Cardiac muscle cell (in vitro differentiated cells and primary cell): Measurements from ENCODE around the gene MBNL1. TPM values are rescaled to one million over a fixed set of nuclear protein-coding genes. Genes with fewer than 3 reads are reported as not detected.

Experiments used
- DNase-seq, 2 donors: peaks; one replicate each; pipeline versions ENCODE4 v3.0.0 to v3.0.0-alpha.2; 2010 to 2017; ENCODE audit warnings: low read depth in 1 of 2, low spot score in 1 of 2
- H3K27ac ChIP-seq: fragments of 200-600 bp; sonication (generic); 2 replicates; pipeline ENCODE4 v1.5.1; 2016
- H3K27me3 ChIP-seq: fragments of 200-600 bp; sonication (generic); 2 replicates; pipeline ENCODE4 v1.6.0; 2016; ENCODE audit warnings: control low read depth
- H3K36me3 ChIP-seq: fragments of 200-600 bp; sonication (generic); 2 replicates; pipeline ENCODE4 v1.5.1; 2016; ENCODE audit warnings: control low read depth
- H3K4me1 ChIP-seq: fragments of 200-600 bp; sonication (generic); 2 replicates; pipeline ENCODE4 v1.8.1; 2017; ENCODE audit warnings: low read depth, mild to moderate bottlenecking, mixed run types
- H3K4me3 ChIP-seq: fragments of 200-600 bp; sonication (generic); 2 replicates; pipeline ENCODE4 v1.5.1; 2016; ENCODE audit warnings: mild to moderate bottlenecking
- H3K9me3 ChIP-seq: fragments of 200-600 bp; sonication (generic); 2 replicates; pipeline ENCODE4 v1.5.1; 2017; ENCODE audit warnings: low read depth, mild to moderate bottlenecking, control low read depth
- CTCF ChIP-seq: IDR thresholded peaks from 2 replicates; pipeline ENCODE4 v1.5.1; 2012; ENCODE audit warnings: low read depth, mild to moderate bottlenecking, low read length
- polyA plus RNA-seq: library from polyadenylated mRNA; unstranded; fragments of >200 nt; fragmentation: Nextera tagmentation; extraction: Ambion mirVana; gene quantifications from 2 replicates; pipeline ENCODE4 v1.2.1, GENCODE V29; 2016
- total RNA-seq: library from RNA; depleted of rRNA; stranded (reverse); fragments of >200 nt; gene quantifications from 2 replicates; pipeline ENCODE4 v1.2.3, GENCODE V29; 2016

Gene MBNL1
- total and polyA plus RNA-seq, 2 experiments from 2014 or later = 18.1 to 75.1 TPM

- H3K27me3 ChIP-seq = no peaks in the 10 kb centered on the region
- H3K9me3 ChIP-seq = no peaks in the 10 kb centered on the region
- peak overlapping the region; percentile 46 for H3K27ac ChIP-seq
- no peak overlapping the region for H3K4me3 ChIP-seq
- TF ChIP-seq CTCF = no peak
- H3K4me1 ChIP-seq = peaks cover 54% of the 10 kb centered on the region
- DNase-seq = peak in 1 of 2 donors; percentile 52
- no peaks in the 10 kb centered on the region for H3K36me3 ChIP-seq
Measured at GRCh38 chr3:152403632-152404066, 134.9 kb downstream of the MBNL1 start.

GRCh38 chr3:152404976-152405375 lies 136.2 kb downstream of the MBNL1 start:
- H3K9me3 ChIP-seq = no peaks in the 10 kb centered on the region
- no peaks in the 10 kb centered on the region for H3K36me3 ChIP-seq
- H3K4me3 ChIP-seq = no peak overlapping the region
- DNase-seq = no peak
- peaks cover 41% of the 10 kb centered on the region for H3K4me1 ChIP-seq
- H3K27ac ChIP-seq = no peak overlapping the region
- no peaks in the 10 kb centered on the region for H3K27me3 ChIP-seq
- no peak for TF ChIP-seq CTCF

- H3K4me1 ChIP-seq = peaks cover 29% of the 10 kb centered on the region
- DNase-seq = peak in 1 of 2 donors; percentile 92
- TF ChIP-seq CTCF = no peak
- no peaks in the 10 kb centered on the region for H3K9me3 ChIP-seq
- H3K27ac ChIP-seq = no peak overlapping the region
- no peaks in the 10 kb centered on the region for H3K36me3 ChIP-seq
- no peak overlapping the region for H3K4me3 ChIP-seq
- H3K27me3 ChIP-seq = no peaks in the 10 kb centered on the region
Measured at GRCh38 chr3:152405915-152406802, 137.4 kb downstream of the MBNL1 start.

GRCh38 chr3:152413240-152413639 lies 144.5 kb downstream of the MBNL1 start:
- Histone ChIP-seq H3K36me3 (peaks cover 6% of the 10 kb centered on the region), H3K27me3 (no peaks in the 10 kb centered on the region), H3K27ac (no peak overlapping the region), H3K4me3 (no peak overlapping the region), H3K9me3 (no peaks in the 10 kb centered on the region), H3K4me1 (peaks cover 9% of the 10 kb centered on the region)
- no peak for DNase-seq
- TF ChIP-seq CTCF = no peak

- H3K27me3 ChIP-seq = no peaks in the 10 kb centered on the region
- DNase-seq = no peak
- H3K4me3 ChIP-seq = no peak overlapping the region
- H3K36me3 ChIP-seq = peaks cover 13% of the 10 kb centered on the region
- H3K27ac ChIP-seq = peak overlapping the region; percentile 42
- TF ChIP-seq CTCF = no peak
- no peaks in the 10 kb centered on the region for H3K9me3 ChIP-seq
- peaks cover 9% of the 10 kb centered on the region for H3K4me1 ChIP-seq
Measured at GRCh38 chr3:152416808-152417580, 148.3 kb downstream of the MBNL1 start.
